Stomach smooth muscle (tissue), 2 donors: ENCODE data around the gene ACOXL.

ENCODE experiments used
- H3K27ac ChIP-seq: one replicate; pipeline ENCODE4 v1.7.0; 2013; ENCODE audit warnings: mild to moderate bottlenecking, low read length, inconsistent platforms
- H3K27me3 ChIP-seq, 2 donors: one replicate each; pipeline ENCODE4 v1.7.0; 2013; ENCODE audit warnings: low read length in 2 of 2; ENCODE audit not compliant: insufficient read depth in 2 of 2, control insufficient read depth in 1 of 2
- H3K36me3 ChIP-seq, 2 donors: one replicate each; pipeline ENCODE4 v1.7.0; 2013; ENCODE audit warnings: low read length in 2 of 2; ENCODE audit not compliant: control insufficient read depth in 2 of 2, insufficient read depth in 2 of 2
- H3K4me1 ChIP-seq: one replicate; pipeline ENCODE4 v1.7.0; 2013; ENCODE audit warnings: low read length; ENCODE audit not compliant: control insufficient read depth, insufficient read depth
- H3K4me3 ChIP-seq, 2 donors: one replicate each; pipeline ENCODE4 v1.7.0; 2013; ENCODE audit warnings: low read length in 2 of 2
- H3K9ac ChIP-seq, 2 donors: one replicate each; pipeline ENCODE4 v1.7.0; 2013; ENCODE audit warnings: low read length in 2 of 2, mild to moderate bottlenecking in 1 of 2
- H3K9me3 ChIP-seq, 2 donors: one replicate each; pipeline ENCODE4 v1.7.0; 2013; ENCODE audit warnings: low read length in 2 of 2; ENCODE audit not compliant: control insufficient read depth in 2 of 2
- donor health status: healthy.
- donor health status: Pancreatic carcinoma.

ACOXL gene

GRCh38 chr2:110724820-110725219, 7.6 kb upstream of the ACOXL start:
- no peaks in the 10 kb centered on the region for H3K36me3 ChIP-seq
- no peak overlapping the region for H3K4me3 ChIP-seq
- no peaks in the 10 kb centered on the region for H3K9me3 ChIP-seq
- H3K27me3 ChIP-seq: no peaks in the 10 kb centered on the region
- H3K27ac ChIP-seq: no peak overlapping the region
- H3K4me1 ChIP-seq: no peaks in the 10 kb centered on the region
- no peak overlapping the region for H3K9ac ChIP-seq

GRCh38 chr2:110725370-110725769, 7.0 kb upstream of the ACOXL start:
- H3K4me3 ChIP-seq: no peak overlapping the region
- no peak overlapping the region for H3K9ac ChIP-seq
- H3K27me3 ChIP-seq: peaks cover 0 to under 1% of the 10 kb centered on the region in 2 donors
- no peak overlapping the region for H3K27ac ChIP-seq
- H3K9me3 ChIP-seq: no peaks in the 10 kb centered on the region
- H3K36me3 ChIP-seq: no peaks in the 10 kb centered on the region
- H3K4me1 ChIP-seq: no peaks in the 10 kb centered on the region

GRCh38 chr2:110725859-110726258, 6.5 kb upstream of the ACOXL start:
- Histone ChIP-seq H3K27me3 (peaks cover 0 to 5% of the 10 kb centered on the region in 2 donors), H3K9ac (no peak overlapping the region), H3K4me1 (no peaks in the 10 kb centered on the region), H3K9me3 (no peaks in the 10 kb centered on the region), H3K27ac (no peak overlapping the region), H3K4me3 (no peak overlapping the region), H3K36me3 (no peaks in the 10 kb centered on the region)

- peaks cover 3 to 8% of the 10 kb centered on the region in 2 donors for H3K27me3 ChIP-seq
Measured at GRCh38 chr2:110726285-110726684, 6.1 kb upstream of the ACOXL start.

GRCh38 chr2:110727923-110728322, 4.5 kb upstream of the ACOXL start:
- no peak overlapping the region for H3K9ac ChIP-seq
- peaks cover 7% of the 10 kb centered on the region for H3K4me1 ChIP-seq
- peaks cover 0 to 8% of the 10 kb centered on the region in 2 donors for H3K9me3 ChIP-seq
- H3K36me3 ChIP-seq: no peaks in the 10 kb centered on the region
- H3K27ac ChIP-seq: no peak overlapping the region
- no peak overlapping the region for H3K4me3 ChIP-seq
- peaks cover 19 to 23% of the 10 kb centered on the region in 2 donors for H3K27me3 ChIP-seq

More at GRCh38 chr2:110726285-110726684, 6.1 kb upstream of the ACOXL start:
- no peak overlapping the region for H3K4me3 ChIP-seq
- no peaks in the 10 kb centered on the region for H3K36me3 ChIP-seq
- no peak overlapping the region for H3K9ac ChIP-seq
- H3K4me1 ChIP-seq: no peaks in the 10 kb centered on the region
- peaks cover 0 to 1% of the 10 kb centered on the region in 2 donors for H3K9me3 ChIP-seq
- no peak overlapping the region for H3K27ac ChIP-seq

GRCh38 chr2:110729106-110729505, 3.3 kb upstream of the ACOXL start:
- H3K4me3 ChIP-seq: no peak overlapping the region
- H3K9me3 ChIP-seq: peaks cover 0 to 8% of the 10 kb centered on the region in 2 donors
- H3K9ac ChIP-seq: no peak overlapping the region
- H3K27me3 ChIP-seq: peaks cover 27 to 31% of the 10 kb centered on the region in 2 donors
- H3K4me1 ChIP-seq: peaks cover 10% of the 10 kb centered on the region
- no peak overlapping the region for H3K27ac ChIP-seq
- H3K36me3 ChIP-seq: no peaks in the 10 kb centered on the region

- H3K9ac ChIP-seq: no peak overlapping the region
- H3K4me1 ChIP-seq: peaks cover 10% of the 10 kb centered on the region
- H3K9me3 ChIP-seq: peaks cover 0 to 8% of the 10 kb centered on the region in 2 donors
- no peaks in the 10 kb centered on the region for H3K36me3 ChIP-seq
- H3K27ac ChIP-seq: no peak overlapping the region
- no peak overlapping the region for H3K4me3 ChIP-seq
- H3K27me3 ChIP-seq: peaks cover 40 to 44% of the 10 kb centered on the region in 2 donors
Measured at GRCh38 chr2:110731064-110731463, 1.3 kb upstream of the ACOXL start.

GRCh38 chr2:110735366-110735765, 3.0 kb downstream of the ACOXL start:
- Histone ChIP-seq H3K9me3 (peaks cover 7 to 8% of the 10 kb centered on the region in 2 donors), H3K27ac (no peak overlapping the region), H3K4me3 (no peak overlapping the region), H3K27me3 (peaks cover 50 to 52% of the 10 kb centered on the region in 2 donors), H3K4me1 (peaks cover 10% of the 10 kb centered on the region), H3K36me3 (no peaks in the 10 kb centered on the region), H3K9ac (no peak overlapping the region)

- peaks cover 32 to 34% of the 10 kb centered on the region in 2 donors for H3K27me3 ChIP-seq
- H3K27ac ChIP-seq: no peak overlapping the region
- peaks cover 5% of the 10 kb centered on the region for H3K4me1 ChIP-seq
- peaks cover 0 to 7% of the 10 kb centered on the region in 2 donors for H3K9me3 ChIP-seq
- no peak overlapping the region for H3K4me3 ChIP-seq
- no peak overlapping the region for H3K9ac ChIP-seq
- H3K36me3 ChIP-seq: no peaks in the 10 kb centered on the region
Measured at GRCh38 chr2:110737783-110738182, 5.4 kb downstream of the ACOXL start.

- Histone ChIP-seq H3K27me3 (peaks cover 9 to 12% of the 10 kb centered on the region in 2 donors), H3K9me3 (peaks cover 0 to 7% of the 10 kb centered on the region in 2 donors), H3K27ac (no peak overlapping the region)
Measured at GRCh38 chr2:110740747-110741349, 8.5 kb downstream of the ACOXL start.

GRCh38 chr2:110741491-110741980, 9.2 kb downstream of the ACOXL start:
- Histone ChIP-seq H3K4me1 (no peaks in the 10 kb centered on the region), H3K9ac (no peak overlapping the region), H3K27ac (no peak overlapping the region), H3K36me3 (no peaks in the 10 kb centered on the region), H3K9me3 (peaks cover 0 to 7% of the 10 kb centered on the region in 2 donors), H3K4me3 (no peak overlapping the region), H3K27me3 (peaks cover 9 to 15% of the 10 kb centered on the region in 2 donors)

More at GRCh38 chr2:110740747-110741349, 8.5 kb downstream of the ACOXL start:
- Histone ChIP-seq H3K9ac (no peak overlapping the region), H3K4me3 (no peak overlapping the region), H3K4me1 (no peaks in the 10 kb centered on the region), H3K36me3 (no peaks in the 10 kb centered on the region)
